ENCODE data around the gene TLE2. TPM values are rescaled to one million over a fixed set of nuclear protein-coding genes. Genes with fewer than 3 reads are reported as not detected.

TLE2 gene
- total and polyA plus RNA-seq, 2 of the 4 experiments (the other 2 are of a cell fraction), result under 0.01 to 0.41 TPM

DNA sequence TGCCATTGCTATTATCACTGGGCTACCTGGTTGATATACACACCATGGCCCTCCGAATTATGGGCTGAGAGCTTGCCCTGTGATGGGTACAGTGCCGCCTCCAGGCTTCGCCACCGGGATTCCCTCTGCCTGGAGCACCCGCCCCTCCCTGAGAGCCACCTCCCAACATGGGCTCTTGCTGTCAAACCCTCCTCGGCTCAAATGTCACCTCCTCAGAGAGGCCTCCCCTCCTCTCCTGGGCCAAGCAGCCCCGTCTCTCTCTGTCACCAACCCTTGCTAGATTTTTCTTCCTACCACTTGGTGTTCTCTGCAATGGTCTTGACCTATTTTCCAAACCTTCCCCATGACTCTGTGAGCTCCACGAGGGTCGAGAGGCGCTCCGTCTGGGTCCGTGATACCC, 12.2 kb upstream of the TLE2 start:
- CTCF ChIA-PET, result no interaction called here
- Histone ChIP-seq H3K9me3 (ENCODE audit: control insufficient read depth, insufficient read depth, low read length) (no peaks in the 10 kb centered on the region), H2AFZ (replicated peaks; ENCODE audit: low read length, poor library complexity) (peak overlapping the region; percentile 67), H3K27me3 (ENCODE audit: control insufficient read depth, insufficient read depth, low read length) (peaks cover 2% of the 10 kb centered on the region; the same call in 1 of the 2 replicates), H2BK20ac (ENCODE audit: low read depth, low read length) (no peak overlapping the region), H3K4me2 (ENCODE audit: low read depth, low read length) (no peak overlapping the region), H3K9ac (ENCODE audit: low read depth, low read length) (no peak overlapping the region), H3K23ac (ENCODE audit: low read depth, low read length) (no peak overlapping the region), H2BK15ac (ENCODE audit: low read depth, low read length) (no peak overlapping the region), H2AK5ac (ENCODE audit: low read depth, low read length) (no peak overlapping the region), H4K5ac (ENCODE audit: low read depth, low read length) (no peak overlapping the region), H2BK5ac (ENCODE audit: low read depth, low read length, poor library complexity, severe bottlenecking) (no peak overlapping the region), H3K27ac (ENCODE audit: insufficient read depth, low read length) (no peak overlapping the region), H3K36me3 (ENCODE audit: control insufficient read depth, insufficient read depth, low read length) (no peaks in the 10 kb centered on the region), H3K56ac (ENCODE audit: extremely low read depth, insufficient read depth, low read length) (no peak overlapping the region), H4K20me1 (ENCODE audit: insufficient read depth, low read length) (no peaks in the 10 kb centered on the region), H3K18ac (ENCODE audit: low read depth, low read length) (no peak overlapping the region), H2AK9ac (replicated peaks; ENCODE audit: low read depth, low read length, poor library complexity) (no peak overlapping the region), H4K8ac (ENCODE audit: low read depth in 2 of 2, low read length in 2 of 2) (no peak overlapping the region), H4K91ac (ENCODE audit: insufficient read depth, low read depth, low read length) (no peak overlapping the region), H3K4me3 (ENCODE audit: insufficient read depth, low read depth, low read length) (no peak overlapping the region), H3K14ac (replicated peaks; ENCODE audit: low read depth, low read length) (no peak overlapping the region), H2BK120ac (ENCODE audit: low read depth, low read length) (no peak overlapping the region), H3K4ac (ENCODE audit: low read depth, low read length) (no peak overlapping the region), H3K4me1 (ENCODE audit: control insufficient read depth, insufficient read depth, low read length) (peaks cover 5% of the 10 kb centered on the region), H3K9me1 (ENCODE audit: insufficient read depth, low read length) (no peaks in the 10 kb centered on the region), H3K79me1 (ENCODE audit: low read depth in 1 of 2, low read length in 2 of 2) (peaks cover 0 to 3% of the 10 kb centered on the region in 2 experiments; a peak in 1 of 4 replicates)
- TF ChIP-seq CEBPB (IDR thresholded peaks at IDR 0.05; ENCODE audit: low read depth, low read length) (no peak), RCOR1 (IDR thresholded peaks at IDR 0.05; ENCODE audit: insufficient replicate concordance, low read length) (no peak), BHLHE40 (IDR thresholded peaks at IDR 0.05; ENCODE audit: low read depth, low read length) (no peak), NFE2L2 (IDR thresholded peaks at IDR 0.05; ENCODE audit: low read depth, low read length) (no peak), FOS (IDR thresholded peaks at IDR 0.05; ENCODE audit: low read depth, low read length) (no peak), POLR2A (IDR thresholded peaks at IDR 0.05; ENCODE audit: low read depth, low read length) (no peak), MAFK (IDR thresholded peaks at IDR 0.05; ENCODE audit: low read depth, low read length) (no peak), MXI1 (IDR thresholded peaks at IDR 0.05; ENCODE audit: borderline replicate concordance, low read depth, low read length) (no peak)
- TF ChIP-seq, protein P1, sequence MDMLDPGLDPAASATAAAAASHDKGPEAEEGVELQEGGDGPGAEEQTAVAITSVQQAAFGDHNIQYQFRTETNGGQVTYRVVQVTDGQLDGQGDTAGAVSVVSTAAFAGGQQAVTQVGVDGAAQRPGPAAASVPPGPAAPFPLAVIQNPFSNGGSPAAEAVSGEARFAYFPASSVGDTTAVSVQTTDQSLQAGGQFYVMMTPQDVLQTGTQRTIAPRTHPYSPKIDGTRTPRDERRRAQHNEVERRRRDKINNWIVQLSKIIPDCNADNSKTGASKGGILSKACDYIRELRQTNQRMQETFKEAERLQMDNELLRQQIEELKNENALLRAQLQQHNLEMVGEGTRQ (IDR thresholded peaks at IDR 0.05; ENCODE audit: low read depth, low read length), result no peak
- TF ChIP-seq, protein P2, sequence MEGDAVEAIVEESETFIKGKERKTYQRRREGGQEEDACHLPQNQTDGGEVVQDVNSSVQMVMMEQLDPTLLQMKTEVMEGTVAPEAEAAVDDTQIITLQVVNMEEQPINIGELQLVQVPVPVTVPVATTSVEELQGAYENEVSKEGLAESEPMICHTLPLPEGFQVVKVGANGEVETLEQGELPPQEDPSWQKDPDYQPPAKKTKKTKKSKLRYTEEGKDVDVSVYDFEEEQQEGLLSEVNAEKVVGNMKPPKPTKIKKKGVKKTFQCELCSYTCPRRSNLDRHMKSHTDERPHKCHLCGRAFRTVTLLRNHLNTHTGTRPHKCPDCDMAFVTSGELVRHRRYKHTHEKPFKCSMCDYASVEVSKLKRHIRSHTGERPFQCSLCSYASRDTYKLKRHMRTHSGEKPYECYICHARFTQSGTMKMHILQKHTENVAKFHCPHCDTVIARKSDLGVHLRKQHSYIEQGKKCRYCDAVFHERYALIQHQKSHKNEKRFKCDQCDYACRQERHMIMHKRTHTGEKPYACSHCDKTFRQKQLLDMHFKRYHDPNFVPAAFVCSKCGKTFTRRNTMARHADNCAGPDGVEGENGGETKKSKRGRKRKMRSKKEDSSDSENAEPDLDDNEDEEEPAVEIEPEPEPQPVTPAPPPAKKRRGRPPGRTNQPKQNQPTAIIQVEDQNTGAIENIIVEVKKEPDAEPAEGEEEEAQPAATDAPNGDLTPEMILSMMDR (conservative IDR thresholded peaks at IDR 0.05; ENCODE audit: low read depth, low read length), result no peak
- in situ Hi-C loops (cut with MboI; ENCODE audit: low sequenced_read_pairs) (no loop called here), dilution Hi-C loops (cut with HindIII; ENCODE audit: low sequenced_read_pairs, unreplicated experiment) (no loop called here), intact Hi-C loops (cut with micrococcal nuclease) (no loop called here)
- no peak for DNase-seq
- 66% methylated on average over 4 of the region's 12 CpGs; no CpG with 5 or more reads in 1 of the 2 experiments for WGBS, 2 experiments (ENCODE audit: extremely low coverage in 2 of 2, insufficient read length in 1 of 2)
- POLR2A ChIA-PET (ENCODE audit: unreplicated experiment), result no interaction called here
- no TSS peak for BruUV-seq (replicated peaks)
- ATAC-seq (ENCODE audit: low read depth), result no peak
